ENCODE results near the gene CERS4.

GRCh38 chr19:8192221-8192820, 16.8 kb upstream of the CERS4 start:
- TF ChIP-seq CTCF (IDR thresholded peaks at IDR 0.05; ENCODE audit: low read length) (no peak), EZH2 (optimal IDR thresholded peaks at IDR 0.05; ENCODE audit: low read depth, low read length) (no peak), EZH2phosphoT487 (IDR thresholded peaks at IDR 0.05; ENCODE audit: low read length) (no peak)

All from MM.1S (cell line).